IMR-90 (cell line): ENCODE results near the gene CCDC148. TPM values are rescaled to one million over a fixed set of nuclear protein-coding genes. Genes with fewer than 3 reads are reported as not detected.

Experiments used
- ATAC-seq: fragments of 200-7000 bp; cut with Tn5 transposase; 2 replicates; pipeline ENCODE4 v1.9.1; 2020; ENCODE audit warnings: low read depth, mild to moderate bottlenecking, moderate library complexity
- BruUV-seq: library from RNA; stranded (reverse); fragments of 400-500 nt; replicated peaks from 2 replicates; lab custom pipeline; 2021; lab: Mats Ljungman, UMichigan
- CTCF ChIA-PET: fragments of 300-600 bp; formaldehyde crosslinking; extraction: SDS; loops from one replicate; lab custom pipeline; 2021; ENCODE audit warnings: antibody characterized with exemption; lab: Yijun Ruan, JAX
- POLR2A ChIA-PET: fragments of 300-600 bp; sonication (Branson Sonifier 250); formaldehyde crosslinking; loops from one replicate; lab custom pipeline; 2022; ENCODE audit warnings: antibody characterized with exemption; ENCODE audit not compliant: unreplicated experiment; lab: Charles Lee
- DNase-seq: peaks from one replicate; pipeline ENCODE4 v3.0.0; 2013
- H2AFZ ChIP-seq: replicated peaks from 2 replicates; pipeline ENCODE3; 2013; ENCODE audit warnings: low read length, mild to moderate bottlenecking; ENCODE audit not compliant: poor library complexity
- H2AK5ac ChIP-seq: 2 replicates; pipeline ENCODE4 v1.6.1; 2013; ENCODE audit warnings: low read depth, low read length, inconsistent platforms
- H2AK9ac ChIP-seq: replicated peaks from 2 replicates; pipeline ENCODE3; 2013; ENCODE audit warnings: mild to moderate bottlenecking, low read depth, low read length, moderate library complexity; ENCODE audit not compliant: poor library complexity
- H2BK120ac ChIP-seq: 2 replicates; pipeline ENCODE4 v1.6.1; 2013; ENCODE audit warnings: low read depth, low read length, inconsistent platforms
- H2BK15ac ChIP-seq: 3 replicates; pipeline ENCODE4 v1.6.1; 2013; ENCODE audit warnings: low read depth, low read length, inconsistent platforms
- H2BK20ac ChIP-seq: 2 replicates; pipeline ENCODE4 v1.6.1; 2013; ENCODE audit warnings: low read depth, mild to moderate bottlenecking, inconsistent platforms, low read length, moderate library complexity
- H2BK5ac ChIP-seq: 2 replicates; pipeline ENCODE4 v1.6.1; 2013; ENCODE audit warnings: mild to moderate bottlenecking, low read depth, low read length, inconsistent platforms; ENCODE audit not compliant: poor library complexity, severe bottlenecking
- H3K14ac ChIP-seq: replicated peaks from 2 replicates; pipeline ENCODE4 v1.6.1; 2013; ENCODE audit warnings: low read depth, low read length, inconsistent platforms
- H3K18ac ChIP-seq: 2 replicates; pipeline ENCODE4 v1.6.1; 2013; ENCODE audit warnings: low read depth, low read length, control low read depth
- H3K23ac ChIP-seq: 2 replicates; pipeline ENCODE4 v1.6.1; 2013; ENCODE audit warnings: low read depth, low read length, inconsistent platforms
- H3K27ac ChIP-seq: 2 replicates; pipeline ENCODE4 v1.5.1; 2013; ENCODE audit warnings: mild to moderate bottlenecking, control low read depth, low read length; ENCODE audit not compliant: insufficient read depth
- H3K27me3 ChIP-seq: 2 replicates; pipeline ENCODE4 v1.6.1; 2013; ENCODE audit warnings: low read length; ENCODE audit not compliant: control insufficient read depth, insufficient read depth
- H3K36me3 ChIP-seq: 2 replicates; pipeline ENCODE4 v1.6.1; 2013; ENCODE audit warnings: low read length, mixed read lengths; ENCODE audit not compliant: control insufficient read depth, insufficient read depth
- H3K4ac ChIP-seq: 2 replicates; pipeline ENCODE4 v1.6.1; 2013; ENCODE audit warnings: low read depth, low read length, inconsistent platforms
- H3K4me1 ChIP-seq: 2 replicates; pipeline ENCODE4 v1.6.1; 2013; ENCODE audit warnings: low read length, mixed read lengths; ENCODE audit not compliant: control insufficient read depth, insufficient read depth
- H3K4me2 ChIP-seq: 2 replicates; pipeline ENCODE4 v1.6.1; 2013; ENCODE audit warnings: low read depth, mild to moderate bottlenecking, control low read depth, low read length, moderate library complexity
- H3K4me3 ChIP-seq: 2 replicates; pipeline ENCODE4 v1.5.1; 2013; ENCODE audit warnings: low read depth, mild to moderate bottlenecking, control low read depth, low read length, moderate library complexity; ENCODE audit not compliant: insufficient read depth
- H3K56ac ChIP-seq: 2 replicates; pipeline ENCODE4 v1.6.1; 2013; ENCODE audit warnings: low read length, inconsistent platforms; ENCODE audit not compliant: insufficient read depth; ENCODE audit errors: extremely low read depth
- H3K79me1 ChIP-seq, 2 experiments: 2 replicates each; pipeline ENCODE4 v1.6.1; 2013; ENCODE audit warnings: low read length in 2 of 2, inconsistent platforms in 1 of 2, low read depth in 1 of 2
- H3K9ac ChIP-seq: 2 replicates; pipeline ENCODE4 v1.6.1; 2013; ENCODE audit warnings: low read depth, low read length, control low read depth
- H3K9me1 ChIP-seq: 2 replicates; pipeline ENCODE4 v1.6.1; 2013; ENCODE audit warnings: low read length, inconsistent platforms; ENCODE audit not compliant: insufficient read depth
- H3K9me3 ChIP-seq: 2 replicates; pipeline ENCODE4 v1.6.1; 2013; ENCODE audit warnings: low read length; ENCODE audit not compliant: control insufficient read depth, insufficient read depth
- H4K20me1 ChIP-seq: 2 replicates; pipeline ENCODE4 v1.6.1; 2013; ENCODE audit warnings: low read length, inconsistent platforms; ENCODE audit not compliant: insufficient read depth
- H4K5ac ChIP-seq: 2 replicates; pipeline ENCODE4 v1.6.1; 2013; ENCODE audit warnings: mild to moderate bottlenecking, low read depth, low read length, control low read depth
- H4K8ac ChIP-seq, 2 experiments: 2 replicates each; pipeline ENCODE4 v1.6.1; 2013; ENCODE audit warnings: low read depth in 2 of 2, low read length in 2 of 2, control low read depth in 1 of 2, inconsistent platforms in 1 of 2
- H4K91ac ChIP-seq: 2 replicates; pipeline ENCODE4 v1.6.1; 2013; ENCODE audit warnings: low read depth, low read length, inconsistent platforms; ENCODE audit not compliant: insufficient read depth
- CEBPB ChIP-seq: IDR thresholded peaks from 2 replicates; pipeline ENCODE4 v1.6.1; 2012; ENCODE audit warnings: low read depth, low read length, improper control_type of control experiment
- CTCF ChIP-seq: conservative IDR thresholded peaks from 2 replicates; pipeline ENCODE4 v1.5.1; 2012; ENCODE audit warnings: mild to moderate bottlenecking, low read depth, low read length, improper control_type of control experiment
- ELK1 ChIP-seq: fragments of 150-350 bp; IDR thresholded peaks from 2 replicates; pipeline ENCODE4 v1.6.1; 2016; ENCODE audit warnings: low read depth, mild to moderate bottlenecking, low read length, moderate library complexity, borderline replicate concordance
- FOS ChIP-seq: fragments of 150-350 bp; IDR thresholded peaks from 2 replicates; pipeline ENCODE4 v1.6.1; 2016; ENCODE audit warnings: low read depth, low read length
- MAFK ChIP-seq: IDR thresholded peaks from 2 replicates; pipeline ENCODE4 v1.6.1; 2012; ENCODE audit warnings: low read depth, low read length, improper control_type of control experiment
- MXI1 ChIP-seq: IDR thresholded peaks from 2 replicates; pipeline ENCODE4 v1.6.1; 2012; ENCODE audit warnings: low read depth, mild to moderate bottlenecking, low read length, moderate library complexity, borderline replicate concordance
- RCOR1 ChIP-seq: IDR thresholded peaks from 2 replicates; pipeline ENCODE4 v1.6.1; 2012; ENCODE audit warnings: mild to moderate bottlenecking, low read length, improper control_type of control experiment; ENCODE audit not compliant: insufficient replicate concordance
- SMC3 ChIP-seq: fragments of 150-350 bp; IDR thresholded peaks from 2 replicates; pipeline ENCODE4 v1.6.1; 2016; ENCODE audit warnings: low read depth, mild to moderate bottlenecking, antibody characterized with exemption, low read length, moderate library complexity
- WGBS, 2 experiments: methylation state at CpG; one replicate each; pipeline versions ENCODE4 v1.1.5 to v1.1.7; 2013; ENCODE audit warnings: missing lambda C conversion rate in 2 of 2; ENCODE audit not compliant: insufficient read length in 1 of 2; ENCODE audit errors: extremely low coverage in 2 of 2; 5-methylcytosine and 5-hydroxymethylcytosine counted together
- dilution Hi-C: fragments of 300-500 bp; cut with HindIII; formaldehyde crosslinking; loops from one replicate; pipeline ENCODE4 v1.14.3; 2018; ENCODE audit warnings: low sequenced_read_pairs; ENCODE audit not compliant: unreplicated experiment
- in situ Hi-C: fragments of 300-500 bp; cut with MboI; formaldehyde crosslinking; loops from 3 replicates; pipeline ENCODE4 v1.14.3; 2019; ENCODE audit warnings: low sequenced_read_pairs, inconsistent platforms, mixed read lengths
- intact Hi-C: fragments of 100-400 bp; cut with micrococcal nuclease; formaldehyde crosslinking; loops from 2 replicates; pipeline ENCODE4 v1.10.0; 2022
- polyA plus RNA-seq, 3 experiments: library from polyadenylated mRNA; depleted of rRNA; stranded (reverse); fragments of >200 nt; gene quantifications; 2 replicates each; pipeline ENCODE4 v1.2.3, GENCODE V29; 2012; ENCODE audit warnings: low replicate concordance in 1 of 3
- total RNA-seq: library from RNA; depleted of rRNA; stranded (reverse); fragments of >200 nt; gene quantifications from 2 replicates; pipeline ENCODE4 v1.2.3, GENCODE V29; 2012

The CCDC148 gene
- total and polyA plus RNA-seq, 2 of the 4 experiments (the other 2 are of a cell fraction) = 0.18 to 0.31 TPM

DNA sequence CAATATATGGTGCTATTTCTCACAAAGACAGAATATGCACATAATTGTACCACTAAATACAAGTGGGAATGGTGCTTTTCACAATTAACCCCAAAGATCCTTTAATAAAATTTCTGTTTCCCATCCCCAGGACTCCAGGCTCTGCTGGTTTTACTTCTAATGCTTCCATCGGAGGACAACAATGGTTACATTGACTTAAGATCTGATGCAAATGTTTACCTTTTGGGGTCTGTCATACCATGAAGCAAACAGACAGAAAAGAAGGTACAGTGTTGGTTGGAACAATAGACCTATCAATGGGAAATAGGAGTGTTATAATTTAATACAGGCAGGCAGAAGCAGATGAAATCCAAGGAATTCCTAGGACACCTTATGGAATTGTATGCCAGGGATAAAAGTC is 249.2 kb downstream of the CCDC148 start:
- no peak overlapping the region for H4K8ac ChIP-seq
- no peak overlapping the region for H3K4ac ChIP-seq
- in situ Hi-C loops = no loop called here
- dilution Hi-C loops = no loop called here
- BruUV-seq = no TSS peak
- no peak overlapping the region for H2AK9ac ChIP-seq
- no peak overlapping the region for H3K4me2 ChIP-seq
- ATAC-seq = no peak
- no peak for TF ChIP-seq ELK1
- no peak for TF ChIP-seq MXI1
- no peak for TF ChIP-seq MAFK
- TF ChIP-seq CEBPB = no peak
- no peak for TF ChIP-seq FOS
- no peak for TF ChIP-seq CTCF
- no peak for TF ChIP-seq RCOR1
- TF ChIP-seq SMC3 = no peak
- no peak overlapping the region for H3K27ac ChIP-seq
- H3K27me3 ChIP-seq = no peaks in the 10 kb centered on the region
- no peak overlapping the region for H2BK5ac ChIP-seq
- no peak overlapping the region for H3K23ac ChIP-seq
- H3K9me1 ChIP-seq = no peaks in the 10 kb centered on the region
- POLR2A ChIA-PET = no interaction called here
- H3K18ac ChIP-seq = no peak overlapping the region
- no peak overlapping the region for H3K56ac ChIP-seq
- H4K20me1 ChIP-seq = no peaks in the 10 kb centered on the region
- H3K14ac ChIP-seq = no peak overlapping the region
- WGBS, 2 experiments = no CpG with 5 or more reads among the region's 1 CpG
- H3K36me3 ChIP-seq = no peaks in the 10 kb centered on the region
- DNase-seq = no peak
- no peak overlapping the region for H2BK120ac ChIP-seq
- no peak overlapping the region for H2AFZ ChIP-seq
- H3K4me1 ChIP-seq = no peaks in the 10 kb centered on the region
- H4K5ac ChIP-seq = no peak overlapping the region
- CTCF ChIA-PET = no interaction called here
- H2BK20ac ChIP-seq = no peak overlapping the region
- no peak overlapping the region for H2AK5ac ChIP-seq
- no peak overlapping the region for H4K91ac ChIP-seq
- H3K9ac ChIP-seq = no peak overlapping the region
- H3K9me3 ChIP-seq = no peaks in the 10 kb centered on the region
- no peak overlapping the region for H2BK15ac ChIP-seq
- H3K79me1 ChIP-seq = no peaks in the 10 kb centered on the region
- intact Hi-C loops = no loop called here
- H3K4me3 ChIP-seq = no peak overlapping the region
